Stimulated activated CD8-positive, alpha-beta memory T cell treated with anti-CD3 and anti-CD28 coated beads, Interleukin-7, amount 100 ng/mL, for 4 hours (primary cell): ENCODE data around the gene SEC14L1.

Experiments
- DNase-seq, 2 donors: peaks; one replicate each; pipeline ENCODE4 v3.0.0-alpha.2; 2020; ENCODE audit warnings: low read depth in 2 of 2

The SEC14L1 gene

DNA sequence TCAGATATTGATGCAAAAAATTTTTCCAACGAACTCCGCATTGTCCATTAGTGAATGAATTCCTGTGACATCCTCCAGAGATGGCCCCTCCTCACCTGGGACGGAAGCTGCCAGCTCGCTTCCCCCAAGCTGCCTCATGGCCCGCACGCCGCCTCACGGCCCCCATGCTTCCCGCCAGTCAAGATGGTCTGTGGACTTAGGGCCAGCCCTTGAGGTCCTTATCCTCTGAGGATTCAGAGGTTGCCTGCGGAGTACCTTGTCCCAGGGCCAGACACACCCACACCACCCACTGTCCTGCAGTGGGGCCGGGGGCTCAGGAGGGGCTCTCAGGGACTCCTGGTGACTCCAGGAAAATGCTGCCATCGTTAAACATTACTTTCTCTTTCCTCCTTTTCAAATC is 73.6 kb downstream of the SEC14L1 start:
- no peak for DNase-seq

DNA sequence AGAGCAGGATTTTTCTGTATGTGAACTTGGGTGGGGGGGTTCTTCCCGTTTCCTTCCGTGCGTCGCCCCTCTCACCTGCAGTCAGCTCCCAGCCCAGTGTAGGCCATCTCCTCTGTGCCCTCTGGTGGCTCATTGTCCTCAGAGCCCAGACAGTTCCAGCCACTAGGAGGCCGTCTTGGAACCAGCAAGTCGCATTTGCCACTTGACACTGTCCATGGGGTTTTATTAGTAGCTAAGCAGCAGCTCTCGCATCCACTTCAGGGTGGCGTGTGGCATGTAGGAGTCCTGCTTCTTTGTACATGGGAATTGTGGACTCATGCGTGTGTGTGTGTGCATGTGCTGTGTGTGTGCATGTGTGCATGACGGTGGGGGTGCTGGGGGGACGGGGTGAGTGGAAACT is 74.0 kb downstream of the SEC14L1 start:
- DNase-seq: no peak

DNA sequence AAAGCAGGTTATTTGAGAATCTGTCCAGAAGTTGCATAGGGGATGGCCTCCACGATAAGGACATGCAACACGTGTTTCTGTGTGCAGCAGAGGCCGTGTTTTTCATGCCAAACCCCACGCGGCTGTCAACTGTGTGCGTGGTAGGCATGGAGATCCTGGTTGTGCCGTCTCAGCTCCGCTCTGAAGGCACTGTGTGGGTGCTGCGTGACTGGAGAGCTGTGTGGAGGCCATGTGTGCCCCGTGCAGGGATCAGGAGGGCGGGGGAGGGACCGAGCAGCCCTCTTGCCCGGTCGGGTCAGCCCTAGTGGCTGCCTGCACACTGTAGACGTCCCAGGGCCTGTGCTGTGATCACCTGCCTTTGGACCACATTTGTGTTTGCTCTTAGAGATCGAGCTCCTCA is 74.5 kb downstream of the SEC14L1 start:
- no peak for DNase-seq

DNA sequence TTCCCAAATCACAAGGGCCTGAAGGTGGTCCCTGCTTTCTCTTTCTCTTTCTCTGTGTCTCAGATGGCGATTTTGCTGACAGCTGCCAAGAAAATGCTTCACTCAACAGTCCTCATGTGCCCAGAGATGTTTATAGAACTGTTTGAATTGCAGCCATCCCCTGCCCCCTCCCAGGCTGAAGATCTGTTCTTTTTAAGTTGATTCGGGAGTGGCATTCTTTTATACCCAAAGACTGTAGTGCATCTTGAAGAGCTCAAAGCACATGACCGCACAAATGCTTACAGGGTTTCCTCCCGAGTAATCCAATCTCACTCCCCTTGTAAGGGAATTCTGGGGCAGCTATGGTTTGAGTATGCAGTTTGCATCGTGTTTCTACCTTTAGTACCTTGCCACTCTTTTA is 75.7 kb downstream of the SEC14L1 start:
- DNase-seq: no peak

DNA sequence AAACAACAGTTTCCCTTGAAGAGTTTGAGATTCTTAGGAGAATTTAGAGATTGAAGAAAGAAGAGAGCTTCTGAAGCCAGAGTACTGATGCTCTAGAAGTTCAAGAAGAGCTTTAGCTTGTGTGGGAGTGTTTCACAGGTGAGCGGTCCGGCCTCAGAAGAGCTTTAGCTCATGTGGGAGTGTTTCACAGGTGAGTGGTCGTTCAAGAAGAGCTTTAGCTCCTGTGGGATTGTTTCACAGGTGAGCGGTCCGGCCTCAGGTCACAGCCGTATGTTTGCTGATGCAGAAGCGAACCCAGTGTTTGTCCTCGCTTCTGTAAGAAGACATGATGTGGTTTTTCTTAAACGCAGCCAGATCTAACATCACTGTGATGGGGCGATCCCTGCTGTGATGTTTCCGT is 76.4 kb downstream of the SEC14L1 start:
- no peak for DNase-seq

DNA sequence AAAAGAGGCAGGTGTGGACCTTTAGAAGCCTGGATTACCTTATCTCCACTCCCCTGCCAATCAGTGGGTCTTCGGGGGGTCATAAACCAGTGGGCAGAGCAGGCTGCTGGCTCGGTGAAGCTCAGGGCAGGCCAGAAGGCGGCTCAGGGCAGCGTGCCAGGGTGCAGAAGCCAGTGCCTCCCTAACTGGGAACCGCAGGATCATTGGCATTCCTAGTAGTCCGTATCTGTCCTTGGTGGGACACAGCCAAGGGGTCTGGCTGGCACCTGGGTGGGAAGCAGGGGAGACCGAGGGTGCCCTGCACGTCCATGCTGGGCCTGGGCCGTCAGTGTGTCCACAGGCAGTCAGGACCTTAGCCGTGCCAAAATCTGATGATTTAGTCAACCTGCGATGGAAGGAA is 76.8 kb downstream of the SEC14L1 start:
- DNase-seq: no peak

DNA sequence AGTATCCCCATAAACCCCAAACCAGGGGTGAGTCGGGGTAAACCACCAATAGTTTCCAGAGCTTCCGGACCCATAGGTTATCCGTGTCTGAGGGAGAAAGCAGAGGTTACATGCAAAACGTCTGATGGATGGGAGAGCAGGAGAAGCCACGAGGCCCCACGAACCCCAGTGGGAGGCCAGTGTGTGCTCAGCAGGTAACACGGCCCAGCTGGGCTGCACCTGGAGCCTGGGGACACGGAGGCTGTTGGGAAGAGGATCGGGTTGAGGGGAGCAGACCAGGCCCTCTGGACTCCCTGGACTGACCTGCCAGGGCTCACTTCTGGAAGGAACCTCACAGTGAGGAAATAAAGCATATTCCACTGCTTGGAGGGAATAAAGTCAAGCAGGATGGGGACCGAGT is 78.1 kb downstream of the SEC14L1 start:
- no peak for DNase-seq

DNA sequence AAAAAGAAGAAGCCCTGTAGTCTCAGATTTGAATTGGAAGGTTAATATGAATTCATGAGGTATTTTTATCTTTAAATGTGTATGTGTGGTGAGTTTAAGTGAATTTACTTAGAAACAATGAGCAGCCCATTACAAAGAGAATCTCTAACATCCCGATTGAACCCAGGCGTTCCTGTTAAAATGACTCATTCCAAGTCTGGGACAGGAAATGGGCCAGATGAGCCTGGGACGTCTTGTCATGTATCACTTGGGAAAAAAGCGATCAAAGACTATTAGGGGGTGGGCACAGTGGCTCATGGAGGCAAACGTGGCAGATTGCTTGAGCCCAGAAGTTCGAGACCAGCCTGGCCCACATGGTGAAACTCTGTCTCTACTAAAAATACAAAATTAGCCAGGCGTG is 81.6 kb downstream of the SEC14L1 start:
- no peak for DNase-seq

DNA sequence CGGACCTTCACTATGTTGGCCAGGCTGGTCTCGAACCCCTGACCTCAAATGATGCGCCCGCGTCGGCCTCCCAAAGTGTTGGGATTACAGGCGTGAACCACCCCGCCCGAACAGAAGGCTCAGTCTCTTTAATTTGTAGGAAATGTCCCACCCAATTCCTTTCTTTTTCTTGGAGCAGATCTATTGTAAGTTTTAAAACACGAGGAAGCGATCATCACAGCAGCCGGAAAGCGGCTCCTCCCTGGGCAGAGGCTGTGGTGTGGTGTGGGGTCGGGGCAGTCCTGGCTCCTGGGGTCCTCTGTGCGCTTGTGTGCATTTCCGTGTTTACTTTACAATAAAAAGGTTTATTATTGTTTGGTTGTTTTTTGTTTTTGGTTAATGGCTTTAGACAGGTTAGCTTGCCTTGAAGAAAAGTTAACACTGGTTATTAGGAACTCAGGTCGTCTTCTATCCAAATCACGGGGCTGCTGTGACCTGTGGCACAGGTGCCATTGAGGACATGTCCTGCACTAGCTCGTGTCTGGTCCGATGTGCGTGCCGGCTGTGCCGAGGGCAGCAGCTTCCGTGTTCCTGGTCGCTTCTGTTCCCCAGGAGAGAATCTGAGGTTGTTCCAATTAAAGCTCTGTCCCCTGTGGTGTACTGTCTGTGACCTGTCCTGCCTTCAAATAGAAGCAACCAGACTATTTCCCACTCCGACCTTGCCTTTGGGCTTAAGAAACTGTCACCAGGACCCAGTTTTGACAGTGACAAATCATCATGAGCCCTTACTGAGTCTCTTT is 83.1 kb downstream of the SEC14L1 start:
- no peak for DNase-seq

DNA sequence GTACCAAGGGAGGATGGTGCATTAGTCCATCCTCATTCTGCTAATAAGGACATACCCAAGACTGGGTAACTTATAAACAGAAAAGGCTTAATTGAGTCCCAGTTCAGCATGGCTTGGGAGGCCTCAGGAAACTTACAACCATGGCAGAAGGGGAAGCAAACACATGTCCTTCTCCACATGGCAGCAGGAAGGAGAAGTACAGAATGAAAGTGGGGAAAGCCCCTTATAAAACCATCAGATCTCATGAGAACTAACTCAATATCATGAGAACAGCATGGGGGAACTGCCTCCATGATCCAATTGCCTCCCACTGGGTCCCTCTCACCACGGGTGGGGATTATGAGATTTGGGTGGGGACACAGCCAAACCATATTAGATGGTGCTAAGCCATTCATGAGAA is 84.5 kb downstream of the SEC14L1 start:
- no peak for DNase-seq

DNA sequence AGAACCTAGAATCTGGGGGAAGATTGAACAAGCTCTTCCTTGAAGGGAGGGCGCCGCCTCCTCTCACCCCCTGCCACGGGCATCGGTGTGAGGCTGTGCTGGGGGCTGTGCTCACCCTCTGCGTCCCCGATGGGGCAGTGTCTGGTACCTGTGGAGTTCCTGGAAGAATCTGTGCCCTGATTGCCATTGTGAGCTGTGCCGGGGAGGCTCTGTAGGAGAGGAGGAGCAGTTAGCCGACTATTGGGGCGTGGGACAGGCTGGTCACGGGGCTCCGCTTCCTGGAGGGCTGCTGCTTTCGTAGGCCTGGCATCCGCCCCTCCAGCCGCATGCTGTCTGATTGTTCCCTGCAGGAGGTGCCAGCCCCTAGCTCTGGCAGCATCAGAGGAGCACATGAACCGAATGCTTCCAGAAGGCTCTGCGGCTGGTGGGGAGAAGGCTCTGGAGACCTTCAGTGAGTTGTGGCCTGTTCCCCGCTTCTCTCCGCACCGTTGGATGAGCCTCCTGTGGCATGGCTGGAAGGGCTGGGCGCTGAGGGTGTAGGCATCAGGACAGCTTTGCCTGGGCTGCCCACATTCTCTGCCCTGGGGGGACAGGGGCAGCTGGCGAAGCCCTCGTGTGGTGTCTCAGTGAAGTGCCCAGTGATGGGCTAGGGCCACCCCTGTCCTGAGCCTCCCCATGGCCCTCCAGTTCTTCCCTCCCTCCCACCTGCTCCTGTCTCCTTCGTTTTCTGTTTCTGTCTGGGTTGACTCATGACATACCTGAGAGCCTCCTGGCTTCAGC is 86.9 kb downstream of the SEC14L1 start:
- DNase-seq: no peak

DNA sequence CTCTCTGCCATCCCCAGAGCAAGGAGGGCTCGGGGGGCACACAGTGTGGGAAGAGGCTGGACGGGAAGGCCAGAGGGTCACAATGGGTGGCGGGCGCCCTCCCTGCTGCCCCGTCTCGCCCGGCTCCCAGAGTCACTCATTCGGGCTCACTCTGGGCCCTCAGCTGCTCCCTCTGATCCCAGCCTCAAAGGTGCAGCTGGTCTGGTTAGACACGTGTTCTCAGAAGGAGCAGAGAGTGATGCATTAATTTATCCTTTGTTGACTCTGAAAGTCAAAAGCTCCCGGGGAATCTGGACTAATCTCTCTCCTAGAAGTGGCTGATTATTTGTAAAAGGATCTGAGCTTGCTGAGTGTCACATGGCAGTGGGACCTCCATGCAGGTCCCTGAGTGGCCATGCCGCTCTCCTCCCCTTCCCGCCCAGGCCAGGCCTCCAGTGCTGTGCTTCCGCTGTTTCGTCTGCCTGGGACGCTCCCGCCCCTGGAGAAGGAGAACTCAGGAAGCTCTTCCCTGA is 87.5 kb downstream of the SEC14L1 start:
- no peak for DNase-seq

DNA sequence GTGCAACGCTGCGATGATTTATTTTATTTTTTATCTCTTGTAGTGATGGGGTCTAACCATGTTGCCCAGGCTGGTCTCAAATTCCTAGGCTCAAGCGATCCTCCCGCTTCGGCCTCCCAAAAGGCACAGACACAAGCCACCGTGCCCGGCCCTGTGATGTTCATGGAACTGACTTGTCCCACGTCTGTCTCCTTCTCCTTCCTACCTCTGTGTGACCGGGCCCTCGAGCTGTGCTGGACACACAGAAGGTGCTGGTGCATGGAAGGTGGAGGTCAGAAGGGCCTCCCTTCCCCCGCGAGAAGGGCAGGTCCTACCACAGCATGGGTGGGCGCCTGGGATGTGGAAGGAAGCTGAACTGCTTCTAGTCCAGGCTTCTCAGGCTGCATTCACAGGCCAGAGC is 88.0 kb downstream of the SEC14L1 start:
- DNase-seq: no peak

DNA sequence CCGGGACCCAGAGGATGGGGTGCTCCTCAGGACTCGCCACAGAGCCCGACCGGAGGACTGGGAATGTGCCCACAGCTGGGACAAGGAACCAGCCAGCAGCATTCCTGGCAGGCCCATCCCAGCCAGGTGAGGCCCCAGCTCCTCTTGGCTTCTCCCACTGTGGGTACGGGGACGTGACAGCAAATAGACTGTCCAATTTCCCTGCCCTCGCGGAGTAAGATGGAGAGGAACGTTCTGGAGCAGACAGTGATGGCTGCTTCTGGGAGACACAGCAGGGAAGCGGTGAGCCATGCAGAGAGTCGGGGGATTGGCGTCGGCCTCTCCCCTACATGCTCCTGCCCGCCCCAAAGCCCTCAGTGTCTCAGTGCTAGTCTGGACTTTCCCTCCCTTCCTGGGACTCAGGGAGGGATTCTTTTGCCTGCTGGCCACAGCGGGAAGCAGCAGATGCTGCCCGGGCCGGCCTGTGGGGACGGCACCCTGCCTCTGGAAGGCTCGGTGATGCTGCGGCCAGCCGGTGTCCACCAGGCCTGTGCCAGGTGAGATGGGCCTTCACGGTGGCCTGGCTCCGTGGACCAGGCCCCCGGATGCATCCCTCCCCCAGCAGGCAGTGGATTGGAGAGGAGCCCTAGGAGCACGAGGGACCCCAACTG is 89.1 kb downstream of the SEC14L1 start:
- no peak for DNase-seq

DNA sequence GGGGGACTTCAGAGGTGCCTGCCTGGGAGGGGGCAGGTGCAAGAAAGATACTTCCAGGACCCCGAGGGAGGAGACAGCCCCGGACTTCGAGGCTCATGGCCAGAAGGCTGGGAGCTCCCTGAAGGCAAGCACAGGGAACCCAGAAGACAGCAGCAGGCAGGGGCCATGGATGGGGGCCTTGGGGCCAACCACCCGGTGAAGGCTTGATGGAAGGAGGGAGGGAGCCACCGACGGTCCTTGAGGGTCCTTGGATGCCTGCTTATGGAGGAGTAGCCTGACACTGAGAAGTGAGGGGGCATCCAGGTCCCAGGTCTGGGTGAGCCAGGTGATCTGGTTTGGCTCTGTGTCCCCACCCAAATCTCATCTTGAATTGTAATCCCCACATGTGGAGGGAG is 89.7 kb downstream of the SEC14L1 start:
- DNase-seq: no peak

DNA sequence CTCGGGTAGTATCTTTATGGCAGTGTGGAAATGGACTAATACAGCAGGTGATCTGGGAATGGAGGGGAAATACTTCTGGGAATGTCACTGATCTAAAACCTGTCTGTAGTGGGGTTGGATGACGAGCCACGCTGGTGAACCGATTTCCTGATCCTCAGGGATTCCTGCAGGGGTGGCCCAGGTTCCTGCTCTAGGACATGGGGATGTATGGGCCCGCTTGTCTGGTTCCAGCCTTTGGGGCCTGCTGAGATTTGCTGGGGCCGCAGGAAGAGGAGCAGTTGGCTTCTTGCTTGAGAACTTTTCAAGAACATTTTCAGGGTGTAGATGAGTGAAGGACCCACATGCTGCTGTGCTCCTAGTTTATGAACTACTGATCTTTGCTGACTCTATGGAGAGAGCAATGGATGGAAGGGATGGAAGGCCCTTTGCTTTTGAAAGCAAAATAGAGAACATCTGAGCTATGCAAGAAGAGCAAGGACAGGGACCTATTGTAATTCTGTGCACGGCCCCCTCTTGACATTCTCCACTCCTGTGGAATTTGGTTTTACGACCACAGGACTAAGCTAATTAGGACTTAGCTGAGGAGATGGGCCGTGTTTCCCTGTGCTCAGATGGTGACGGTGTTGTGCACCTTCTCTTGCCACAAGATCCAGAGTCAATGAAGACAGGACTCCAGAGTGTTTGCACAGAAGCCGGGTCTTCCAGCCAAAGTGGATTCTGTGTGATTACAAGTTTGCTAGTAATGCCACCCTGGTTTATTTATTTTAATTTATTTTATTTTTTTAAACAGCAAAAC is 90.5 kb downstream of the SEC14L1 start:
- DNase-seq: no peak

DNA sequence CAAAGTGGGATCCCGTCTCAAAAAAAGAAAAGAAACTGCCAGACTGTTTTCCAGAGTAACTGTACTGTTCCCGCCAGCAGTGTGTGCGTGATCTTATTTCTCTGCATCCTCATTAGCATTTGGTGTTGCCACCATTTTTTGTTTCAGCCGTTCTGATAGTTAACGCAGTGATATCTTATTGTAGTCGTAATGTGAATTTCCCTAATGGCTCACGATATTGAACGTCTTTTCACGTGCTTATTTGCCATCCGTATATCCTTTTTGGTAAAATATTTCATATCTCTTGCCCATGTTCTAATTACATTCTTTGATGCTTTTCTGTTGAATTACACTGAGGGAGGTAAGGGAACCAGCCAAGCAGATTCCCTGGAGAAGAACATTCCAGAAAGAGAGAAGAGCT is 92.4 kb downstream of the SEC14L1 start:
- no peak for DNase-seq

DNA sequence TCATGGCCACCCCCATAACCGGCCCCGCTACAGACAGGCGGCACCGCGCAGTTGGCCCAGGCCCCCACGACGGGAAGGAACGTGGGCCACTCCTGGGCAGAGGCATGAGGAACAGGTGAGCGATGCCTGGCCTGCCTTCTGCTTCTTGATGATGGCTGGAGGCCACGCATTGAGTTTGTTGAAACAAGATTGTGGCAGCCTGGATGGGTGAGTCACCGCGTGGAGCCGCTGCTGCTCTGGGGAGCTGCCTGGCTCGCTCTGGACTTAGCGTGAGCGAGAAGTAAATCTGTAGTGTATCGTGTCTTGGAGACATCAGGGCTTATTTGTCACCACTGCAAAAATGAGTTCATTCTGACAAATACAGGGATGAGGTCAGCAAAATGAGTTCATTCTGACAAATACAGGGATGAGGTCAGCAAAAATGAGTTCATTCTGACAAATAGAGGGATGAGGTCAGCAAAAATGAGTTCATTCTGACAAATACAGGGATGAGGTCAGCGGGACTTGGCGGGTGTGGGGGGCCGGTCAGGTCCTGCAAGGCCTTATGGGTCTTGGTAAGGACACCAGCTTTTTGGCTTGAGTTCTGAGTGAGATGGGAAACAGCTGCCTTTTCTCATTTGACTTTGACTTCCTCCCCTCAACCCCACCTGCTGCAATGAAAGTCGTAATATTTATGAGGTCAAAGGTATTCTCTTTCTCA is 93.0 kb downstream of the SEC14L1 start:
- no peak for DNase-seq

DNA sequence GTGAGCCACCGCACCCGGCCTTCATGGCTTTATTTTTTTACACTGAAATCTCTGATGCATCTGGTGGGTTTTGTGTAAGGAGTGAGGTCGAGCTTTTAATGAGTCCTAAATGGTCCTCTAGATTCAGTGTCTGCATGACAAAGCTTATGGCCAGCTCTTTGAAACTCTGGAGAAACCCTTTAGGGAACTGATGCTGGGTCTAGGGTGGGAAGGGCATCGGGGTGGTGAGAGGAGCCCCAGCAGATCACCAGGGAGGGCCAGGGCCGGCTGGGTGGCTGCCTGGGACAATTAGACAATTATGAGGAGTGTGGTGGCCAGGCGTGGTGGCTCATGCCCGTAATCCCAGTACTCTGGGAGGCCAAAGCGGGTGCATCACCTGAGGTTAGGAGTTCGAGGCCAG is 93.9 kb downstream of the SEC14L1 start:
- DNase-seq: no peak

DNA sequence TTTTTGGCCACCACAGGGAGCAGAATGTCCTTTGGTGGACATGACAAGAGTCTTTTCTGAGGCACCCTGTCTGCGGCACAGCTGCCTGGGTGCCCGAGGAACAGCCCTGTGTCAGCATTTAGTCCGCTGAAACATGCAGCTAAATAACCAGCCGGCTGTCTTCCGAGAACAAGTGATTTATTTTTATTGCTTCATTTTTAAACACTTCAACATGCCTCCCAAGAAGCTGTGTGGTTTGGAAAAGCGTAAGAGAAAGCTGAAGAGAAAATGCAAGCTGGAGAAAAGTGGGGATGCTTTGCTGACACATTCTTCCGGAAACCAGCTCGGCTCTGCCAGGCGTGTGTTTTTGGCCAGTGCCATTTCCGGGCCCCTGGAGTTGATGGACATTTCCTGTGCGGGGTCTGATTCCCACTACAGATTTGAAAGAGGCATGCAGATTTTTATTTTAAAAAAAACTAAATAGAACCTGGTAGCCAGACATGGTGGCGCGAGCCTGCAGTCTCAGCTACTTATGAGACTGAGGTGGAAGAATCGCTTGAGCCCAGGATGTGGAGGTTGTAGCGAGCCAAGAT is 94.7 kb downstream of the SEC14L1 start:
- DNase-seq: no peak
